ENCODE measurements around the gene CEP135.
A peak's percentile ranks its signal among the peaks of the same experiment; 100 is the strongest.

The CEP135 gene

DNA sequence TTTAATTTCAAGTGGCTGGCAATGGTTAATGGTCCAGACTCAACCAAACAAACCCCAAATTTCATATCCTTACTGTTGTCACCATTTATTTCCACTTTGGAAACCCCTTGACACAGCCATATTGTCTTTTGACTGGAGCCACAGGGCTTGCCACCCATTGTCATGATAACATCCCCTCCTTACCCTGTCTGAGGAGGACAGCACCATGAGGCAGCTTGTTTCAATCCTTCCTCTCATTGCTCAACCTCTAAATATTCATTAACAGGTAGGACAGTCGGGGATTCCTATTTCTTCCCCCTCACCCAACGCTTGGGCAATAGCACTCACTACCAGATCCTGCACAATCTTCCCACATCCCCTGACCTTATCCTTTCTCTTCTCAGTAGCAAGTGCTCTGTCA lies 92.1 kb downstream of the CEP135 start:
- no peak for DNase-seq (ENCODE audit: low spot score)
- WGBS, 2 donors (ENCODE audit: extremely low coverage in 2 of 2, insufficient read length in 2 of 2, insufficient replicate concordance in 1 of 2), result no CpG with 5 or more reads among the region's 2 CpGs
- H2BK120ac ChIP-seq (ENCODE audit: low read depth, low read length), result no peak overlapping the region
- H2AK5ac ChIP-seq (ENCODE audit: low read depth, low read length), result no peak overlapping the region
- H3K4me2 ChIP-seq (ENCODE audit: insufficient read depth, low read length, poor library complexity, severe bottlenecking), result no peak overlapping the region
- H2BK12ac ChIP-seq (ENCODE audit: low read length), result no peak overlapping the region
- H3K9ac ChIP-seq (ENCODE audit: low read depth, low read length, poor library complexity), result no peak overlapping the region
- H3K79me1 ChIP-seq (ENCODE audit: low read depth, low read length), result no peaks in the 10 kb centered on the region
- no peak overlapping the region for H4K91ac ChIP-seq (ENCODE audit: low read depth, low read length, poor library complexity)
- H2AFZ ChIP-seq (ENCODE audit: low read length), result peak overlapping the region; percentile 62
- H2BK5ac ChIP-seq (ENCODE audit: low read length), result no peak overlapping the region
- no peak overlapping the region for H3K27ac ChIP-seq (replicated peaks; ENCODE audit: low read length)
- H3K4me1 ChIP-seq (ENCODE audit: control insufficient read depth in 2 of 2, insufficient read depth in 1 of 2, low read depth in 1 of 2, low read length in 2 of 2), result peaks cover 3 to 5% of the 10 kb centered on the region in 2 donors
- H3K36me3 ChIP-seq (replicated peaks in 1 of 2; ENCODE audit: control insufficient read depth in 2 of 2, insufficient read depth in 2 of 2, low read length in 2 of 2), result no peaks in the 10 kb centered on the region
- no peak overlapping the region for H3K4ac ChIP-seq (ENCODE audit: low read length)
- no peak overlapping the region for H3K23ac ChIP-seq (ENCODE audit: low read depth, low read length, poor library complexity)
- H3K4me3 ChIP-seq (ENCODE audit: low read length in 2 of 2), result no peak overlapping the region
- H3K18ac ChIP-seq (ENCODE audit: low read length), result no peak overlapping the region
- H4K8ac ChIP-seq (ENCODE audit: low read depth, low read length), result no peak overlapping the region
- H2BK15ac ChIP-seq (ENCODE audit: low read length), result no peak overlapping the region
- no peak overlapping the region for H3K14ac ChIP-seq (ENCODE audit: low read length)
- no peaks in the 10 kb centered on the region for H3K27me3 ChIP-seq (ENCODE audit: control insufficient read depth in 3 of 3, insufficient read depth in 3 of 3, low read depth in 1 of 3, low read length in 3 of 3)
- no peaks in the 10 kb centered on the region for H3K9me3 ChIP-seq (replicated peaks in 1 of 2; ENCODE audit: control insufficient read depth in 2 of 2, insufficient read depth in 1 of 2, low read depth in 1 of 2, low read length in 2 of 2)

DNA sequence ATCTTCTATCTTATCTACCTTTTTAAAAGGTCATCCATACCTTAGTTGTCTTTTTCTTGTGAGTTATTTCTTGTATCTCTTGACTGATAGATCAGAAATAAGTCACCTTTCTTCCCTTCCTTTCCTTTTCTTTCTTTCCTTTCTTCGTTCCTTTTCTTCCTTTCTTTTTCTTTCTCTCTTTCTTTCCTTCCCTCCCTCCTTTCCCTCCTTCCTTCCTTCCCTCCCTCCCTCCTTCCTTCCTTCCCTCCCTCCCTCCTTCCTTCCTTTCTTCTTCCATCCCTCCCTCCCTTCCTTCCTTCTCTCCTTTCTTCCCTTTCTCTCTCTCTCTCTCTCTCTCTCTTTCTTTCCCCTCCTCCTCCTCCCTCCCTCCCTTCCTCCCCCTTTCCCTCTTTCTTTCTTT lies 93.5 kb downstream of the CEP135 start:
- no peak overlapping the region for H2BK120ac ChIP-seq (ENCODE audit: low read depth, low read length)
- no peak overlapping the region for H3K23ac ChIP-seq (ENCODE audit: low read depth, low read length, poor library complexity)
- no peak overlapping the region for H2BK12ac ChIP-seq (ENCODE audit: low read length)
- H3K4me2 ChIP-seq (ENCODE audit: insufficient read depth, low read length, poor library complexity, severe bottlenecking), result no peak overlapping the region
- H3K36me3 ChIP-seq (replicated peaks in 1 of 2; ENCODE audit: control insufficient read depth in 2 of 2, insufficient read depth in 2 of 2, low read length in 2 of 2), result no peaks in the 10 kb centered on the region
- H3K4me3 ChIP-seq (ENCODE audit: low read length in 2 of 2), result no peak overlapping the region
- H3K9me3 ChIP-seq (replicated peaks in 1 of 2; ENCODE audit: control insufficient read depth in 2 of 2, insufficient read depth in 1 of 2, low read depth in 1 of 2, low read length in 2 of 2), result no peaks in the 10 kb centered on the region
- H3K18ac ChIP-seq (ENCODE audit: low read length), result no peak overlapping the region
- H3K4ac ChIP-seq (ENCODE audit: low read length), result no peak overlapping the region
- H2AK5ac ChIP-seq (ENCODE audit: low read depth, low read length), result no peak overlapping the region
- no peak overlapping the region for H3K9ac ChIP-seq (ENCODE audit: low read depth, low read length, poor library complexity)
- no peak overlapping the region for H2BK15ac ChIP-seq (ENCODE audit: low read length)
- WGBS, 2 donors (ENCODE audit: extremely low coverage in 2 of 2, insufficient read length in 2 of 2, insufficient replicate concordance in 1 of 2), result no CpG with 5 or more reads among the region's 1 CpG
- H3K14ac ChIP-seq (ENCODE audit: low read length), result no peak overlapping the region
- no peak overlapping the region for H2AFZ ChIP-seq (ENCODE audit: low read length)
- peaks cover 3 to 5% of the 10 kb centered on the region in 2 donors for H3K4me1 ChIP-seq (ENCODE audit: control insufficient read depth in 2 of 2, insufficient read depth in 1 of 2, low read depth in 1 of 2, low read length in 2 of 2)
- DNase-seq (ENCODE audit: low spot score), result no peak
- H3K79me1 ChIP-seq (ENCODE audit: low read depth, low read length), result no peaks in the 10 kb centered on the region
- no peak overlapping the region for H4K91ac ChIP-seq (ENCODE audit: low read depth, low read length, poor library complexity)
- no peak overlapping the region for H2BK5ac ChIP-seq (ENCODE audit: low read length)
- H4K8ac ChIP-seq (ENCODE audit: low read depth, low read length), result no peak overlapping the region
- H3K27ac ChIP-seq (replicated peaks; ENCODE audit: low read length), result no peak overlapping the region
- no peaks in the 10 kb centered on the region for H3K27me3 ChIP-seq (ENCODE audit: control insufficient read depth in 3 of 3, insufficient read depth in 3 of 3, low read depth in 1 of 3, low read length in 3 of 3)

DNA sequence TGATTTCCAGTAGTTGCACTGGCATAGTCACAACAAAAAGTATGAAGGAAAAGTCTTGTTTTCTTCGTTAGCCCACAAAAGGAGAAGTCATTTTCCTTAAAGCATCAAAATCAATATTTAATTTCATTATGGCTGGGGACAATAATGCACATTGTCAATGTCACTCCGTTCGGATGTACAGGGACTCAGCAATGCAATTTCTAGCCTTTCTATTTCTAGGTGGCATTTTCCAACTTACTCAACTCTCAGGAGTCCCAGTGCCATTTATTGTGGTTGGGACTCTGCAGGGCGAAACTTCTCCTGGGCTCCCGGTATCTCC lies 99.6 kb downstream of the CEP135 start:
- H2BK120ac ChIP-seq (ENCODE audit: low read depth, low read length), result no peak overlapping the region
- no CpG with 5 or more reads among the region's 5 CpGs for WGBS, 2 donors (ENCODE audit: extremely low coverage in 2 of 2, insufficient read length in 2 of 2, insufficient replicate concordance in 1 of 2)

DNA sequence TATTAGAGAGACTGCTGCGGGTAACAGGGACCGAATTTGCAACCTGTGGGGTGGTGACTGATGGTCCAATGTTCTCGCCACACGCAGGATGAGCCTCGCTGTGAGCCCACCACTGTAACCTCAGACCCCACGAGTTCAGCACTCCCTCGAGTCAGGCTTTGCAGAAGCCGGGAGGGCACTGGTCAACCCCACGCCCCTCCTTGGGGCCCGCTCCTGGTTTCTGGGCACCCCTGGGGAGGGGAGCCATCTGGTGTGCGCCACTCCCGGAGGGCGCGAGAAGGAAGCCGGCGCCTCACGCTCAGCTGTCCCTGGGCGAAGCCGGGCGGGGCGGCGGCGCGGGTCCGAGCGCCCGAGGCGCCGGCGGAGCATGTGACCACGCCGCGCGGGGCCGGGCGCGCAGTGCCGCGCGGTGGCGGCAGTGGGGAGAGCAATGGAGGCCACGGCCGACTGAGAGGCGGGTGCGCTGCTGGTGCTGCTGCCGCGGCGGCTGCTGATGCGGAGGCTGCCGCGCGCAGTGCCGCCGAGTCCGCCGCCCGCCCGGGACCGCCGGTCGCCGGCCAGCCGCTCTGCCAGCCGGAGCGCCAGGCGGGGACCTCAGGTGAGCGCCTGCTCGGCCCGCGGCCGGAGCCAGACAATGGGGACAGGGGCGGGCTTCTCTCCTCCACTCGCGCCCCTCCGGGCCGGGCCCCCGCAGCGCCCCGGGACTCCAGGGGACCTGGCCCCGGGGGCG lies 100.1 kb downstream of the CEP135 start:
- H3K9ac ChIP-seq (ENCODE audit: low read depth, low read length, poor library complexity), result peak overlapping the region; percentile 93
- peaks cover 0 to 2% of the 10 kb centered on the region in 2 donors for H3K36me3 ChIP-seq (replicated peaks in 1 of 2; ENCODE audit: control insufficient read depth in 2 of 2, insufficient read depth in 2 of 2, low read length in 2 of 2)
- H3K27me3 ChIP-seq (ENCODE audit: control insufficient read depth in 3 of 3, insufficient read depth in 3 of 3, low read depth in 1 of 3, low read length in 3 of 3), result no peaks in the 10 kb centered on the region
- H4K91ac ChIP-seq (ENCODE audit: low read depth, low read length, poor library complexity), result peak overlapping the region; percentile 89
- peak overlapping the region; percentile 97 for H3K14ac ChIP-seq (ENCODE audit: low read length)
- H2AK5ac ChIP-seq (ENCODE audit: low read depth, low read length), result peak overlapping the region; percentile 46
- H3K4me1 ChIP-seq (ENCODE audit: control insufficient read depth in 2 of 2, insufficient read depth in 1 of 2, low read depth in 1 of 2, low read length in 2 of 2), result peaks cover 0 to 4% of the 10 kb centered on the region in 2 donors
- peak overlapping the region; percentile 14 for H2BK120ac ChIP-seq (ENCODE audit: low read depth, low read length)
- peak overlapping the region; percentile 98 for H3K18ac ChIP-seq (ENCODE audit: low read length)
- H3K9me3 ChIP-seq (replicated peaks in 1 of 2; ENCODE audit: control insufficient read depth in 2 of 2, insufficient read depth in 1 of 2, low read depth in 1 of 2, low read length in 2 of 2), result no peaks in the 10 kb centered on the region
- peak overlapping the region; percentile 95 to 98 for H3K4me3 ChIP-seq (ENCODE audit: low read length in 2 of 2)
- peak overlapping the region; percentile 56 for H4K8ac ChIP-seq (ENCODE audit: low read depth, low read length)
- no peak overlapping the region for H3K23ac ChIP-seq (ENCODE audit: low read depth, low read length, poor library complexity)
- DNase-seq (ENCODE audit: low spot score), result peak; percentile 73
- peak overlapping the region; percentile 100 for H2BK5ac ChIP-seq (ENCODE audit: low read length)
- peak overlapping the region; percentile 88 for H3K4me2 ChIP-seq (ENCODE audit: insufficient read depth, low read length, poor library complexity, severe bottlenecking)
- H2BK12ac ChIP-seq (ENCODE audit: low read length), result no peak overlapping the region
- H3K4ac ChIP-seq (ENCODE audit: low read length), result no peak overlapping the region
- peaks cover 2% of the 10 kb centered on the region for H3K79me1 ChIP-seq (ENCODE audit: low read depth, low read length)
- H2BK15ac ChIP-seq (ENCODE audit: low read length), result peak overlapping the region; percentile 6
- peak overlapping the region; percentile 100 for H2AFZ ChIP-seq (ENCODE audit: low read length)
- no CpG with 5 or more reads among the region's 81 CpGs for WGBS, 2 donors (ENCODE audit: extremely low coverage in 2 of 2, insufficient read length in 2 of 2, insufficient replicate concordance in 1 of 2)
- peak overlapping the region; percentile 96 for H3K27ac ChIP-seq (replicated peaks; ENCODE audit: low read length)

More for the DNA sequence above, 99.6 kb downstream of the CEP135 start:
- no peak overlapping the region for H3K4ac ChIP-seq (ENCODE audit: low read length)
- peak overlapping the region; percentile 96 for H3K27ac ChIP-seq (replicated peaks; ENCODE audit: low read length)
- H3K4me3 ChIP-seq (ENCODE audit: low read length in 2 of 2), result peak overlapping the region; percentile 95 to 98
- peak overlapping the region; percentile 93 for H3K9ac ChIP-seq (ENCODE audit: low read depth, low read length, poor library complexity)
- H3K36me3 ChIP-seq (replicated peaks in 1 of 2; ENCODE audit: control insufficient read depth in 2 of 2, insufficient read depth in 2 of 2, low read length in 2 of 2), result peaks cover 0 to 2% of the 10 kb centered on the region in 2 donors
- no peak overlapping the region for H2BK15ac ChIP-seq (ENCODE audit: low read length)
- H2BK12ac ChIP-seq (ENCODE audit: low read length), result no peak overlapping the region
- H2AK5ac ChIP-seq (ENCODE audit: low read depth, low read length), result no peak overlapping the region
- no peaks in the 10 kb centered on the region for H3K27me3 ChIP-seq (ENCODE audit: control insufficient read depth in 3 of 3, insufficient read depth in 3 of 3, low read depth in 1 of 3, low read length in 3 of 3)
- H3K18ac ChIP-seq (ENCODE audit: low read length), result peak overlapping the region; percentile 98
- peak overlapping the region; percentile 88 for H3K4me2 ChIP-seq (ENCODE audit: insufficient read depth, low read length, poor library complexity, severe bottlenecking)
- peaks cover 2% of the 10 kb centered on the region for H3K79me1 ChIP-seq (ENCODE audit: low read depth, low read length)
- no peak overlapping the region for H4K8ac ChIP-seq (ENCODE audit: low read depth, low read length)
- H4K91ac ChIP-seq (ENCODE audit: low read depth, low read length, poor library complexity), result no peak overlapping the region
- no peak overlapping the region for H3K23ac ChIP-seq (ENCODE audit: low read depth, low read length, poor library complexity)
- no peak for DNase-seq (ENCODE audit: low spot score)
- H3K14ac ChIP-seq (ENCODE audit: low read length), result no peak overlapping the region
- peak overlapping the region; percentile 100 for H2AFZ ChIP-seq (ENCODE audit: low read length)
- peak overlapping the region; percentile 15 for H2BK5ac ChIP-seq (ENCODE audit: low read length)
- peaks cover 0 to 4% of the 10 kb centered on the region in 2 donors for H3K4me1 ChIP-seq (ENCODE audit: control insufficient read depth in 2 of 2, insufficient read depth in 1 of 2, low read depth in 1 of 2, low read length in 2 of 2)
- no peaks in the 10 kb centered on the region for H3K9me3 ChIP-seq (replicated peaks in 1 of 2; ENCODE audit: control insufficient read depth in 2 of 2, insufficient read depth in 1 of 2, low read depth in 1 of 2, low read length in 2 of 2)

All from neuronal stem cell (in vitro differentiated cells).